Eye (tissue), 1 donor: ENCODE measurements around the gene TRIP10.
A peak's percentile ranks its signal among the peaks of the same experiment; 100 is the strongest.
"Not testable (repeated sequence)": the region's sequence is repeated elsewhere in the genome, so short reads cannot be mapped to it uniquely, and the experiment has no call there.

Source experiments
- DNase-seq: peaks from one replicate; pipeline ENCODE4 v3.0.0-alpha.2; 2015

Gene TRIP10

DNA sequence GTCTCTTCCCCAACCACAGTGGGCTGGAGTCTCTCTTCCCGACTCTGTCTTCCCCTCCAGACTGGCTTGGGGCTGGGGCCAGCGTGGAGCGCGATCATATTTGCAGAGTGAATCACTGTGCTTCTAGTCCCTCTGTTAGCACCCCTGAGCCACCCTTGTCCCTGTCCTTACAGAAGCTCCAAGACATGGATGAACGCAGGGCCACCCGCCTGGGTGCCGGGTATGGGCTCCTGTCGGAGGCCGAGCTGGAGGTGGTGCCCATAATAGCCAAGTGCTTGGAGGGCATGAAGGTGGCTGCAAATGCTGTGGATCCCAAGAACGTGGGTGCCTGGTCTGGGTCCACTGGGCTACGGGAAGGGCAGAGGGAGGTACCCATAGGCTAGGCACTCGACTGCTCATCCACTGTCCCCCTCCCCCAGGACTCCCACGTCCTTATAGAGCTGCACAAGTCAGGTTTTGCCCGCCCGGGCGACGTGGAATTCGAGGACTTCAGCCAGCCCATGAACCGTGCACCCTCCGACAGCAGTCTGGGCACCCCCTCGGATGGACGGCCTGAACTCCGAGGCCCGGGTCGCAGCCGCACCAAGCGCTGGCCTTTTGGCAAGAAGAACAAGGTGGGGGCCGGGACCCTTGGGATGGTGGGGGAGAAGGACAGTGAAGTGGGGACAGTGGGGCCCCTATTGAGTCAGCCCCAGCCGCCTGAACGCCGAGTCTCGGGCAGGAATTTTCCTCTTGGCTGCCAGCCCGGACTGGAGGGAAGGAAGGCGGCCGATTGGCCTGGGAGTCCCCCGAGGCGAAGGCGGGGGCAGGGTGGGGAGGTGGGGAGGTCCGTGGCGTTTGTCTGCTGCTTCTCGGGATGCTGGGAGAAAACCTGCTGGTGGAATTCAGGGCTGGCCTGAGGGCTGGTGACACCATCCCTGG lies 5.2 kb downstream of the TRIP10 start:
- peak; percentile 74 for DNase-seq

DNA sequence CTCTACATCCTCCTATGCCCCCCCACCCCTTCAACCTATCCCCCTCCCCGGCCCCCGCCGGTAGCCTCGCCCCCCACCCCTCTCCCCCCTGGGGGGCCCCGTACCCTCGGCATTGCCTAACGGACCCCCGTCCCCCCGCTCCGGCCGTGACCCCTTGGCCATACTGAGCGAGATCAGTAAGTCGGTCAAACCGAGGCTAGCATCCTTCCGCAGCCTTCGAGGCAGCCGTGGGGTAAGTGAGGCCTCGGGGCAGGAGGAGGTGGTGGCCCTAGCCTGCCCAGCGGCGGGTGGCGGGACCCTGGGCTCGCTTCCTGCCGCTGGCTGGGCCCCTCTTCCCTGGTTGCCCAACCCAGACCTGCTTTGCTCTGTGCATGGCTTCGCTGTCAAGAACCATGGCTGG lies 6.5 kb downstream of the TRIP10 start:
- no peak for DNase-seq

DNA sequence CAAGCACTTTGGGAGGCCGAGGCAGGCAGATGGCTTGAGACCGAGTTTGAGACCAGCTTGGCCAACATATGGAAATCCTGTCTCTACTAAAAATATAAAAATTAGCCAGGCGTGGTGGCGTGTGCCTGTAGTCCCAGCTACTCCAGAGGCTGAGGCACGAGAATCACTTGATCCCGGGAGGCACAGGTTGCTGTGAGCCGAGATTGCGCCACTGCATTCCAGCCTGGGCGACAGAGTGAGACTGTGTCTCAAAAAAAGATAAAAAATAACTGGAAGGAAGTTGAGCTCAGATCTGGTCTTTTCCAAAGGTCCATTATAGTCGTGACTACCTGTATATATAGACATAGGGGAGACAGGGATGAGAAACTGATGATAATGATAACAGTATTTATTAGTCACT lies 9.1 kb downstream of the TRIP10 start:
- DNase-seq: not testable (repeated sequence)

DNA sequence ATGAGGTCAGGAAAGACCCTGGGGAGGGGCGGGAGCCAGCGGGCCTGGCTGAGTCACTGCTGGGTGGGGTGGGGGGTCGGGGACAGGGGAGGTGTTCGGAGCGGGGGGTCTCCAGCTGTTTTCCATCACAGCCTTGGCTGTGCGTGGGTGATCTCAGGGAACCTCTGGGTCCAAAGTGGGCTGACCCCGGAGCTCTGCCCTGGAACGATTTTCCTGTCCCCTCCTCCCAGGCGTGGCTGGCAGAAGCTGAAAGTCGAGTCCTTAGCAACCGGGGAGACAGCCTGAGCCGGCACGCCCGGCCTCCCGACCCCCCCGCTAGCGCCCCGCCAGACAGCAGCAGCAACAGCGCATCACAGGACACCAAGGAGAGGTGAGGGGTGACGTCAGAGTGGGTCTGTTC lies 10.6 kb downstream of the TRIP10 start:
- no peak for DNase-seq

DNA sequence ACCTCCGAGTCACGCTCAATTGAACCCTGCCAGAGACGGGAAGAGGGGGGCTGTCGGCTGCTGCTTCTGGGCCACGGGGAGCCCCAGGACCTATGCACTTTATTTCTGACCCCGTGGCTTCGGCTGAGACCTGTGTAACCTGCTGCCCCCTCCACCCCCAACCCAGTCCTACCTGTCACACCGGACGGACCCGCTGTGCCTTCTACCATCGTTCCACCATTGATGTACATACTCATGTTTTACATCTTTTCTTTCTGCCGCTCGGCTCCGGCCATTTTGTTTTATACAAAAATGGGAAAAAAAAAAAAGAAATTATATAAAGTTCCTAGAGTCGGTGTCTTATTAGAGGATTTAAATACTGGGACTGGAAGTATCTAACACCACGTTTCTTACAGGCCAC lies 11.7 kb downstream of the TRIP10 start:
- no peak for DNase-seq

DNA sequence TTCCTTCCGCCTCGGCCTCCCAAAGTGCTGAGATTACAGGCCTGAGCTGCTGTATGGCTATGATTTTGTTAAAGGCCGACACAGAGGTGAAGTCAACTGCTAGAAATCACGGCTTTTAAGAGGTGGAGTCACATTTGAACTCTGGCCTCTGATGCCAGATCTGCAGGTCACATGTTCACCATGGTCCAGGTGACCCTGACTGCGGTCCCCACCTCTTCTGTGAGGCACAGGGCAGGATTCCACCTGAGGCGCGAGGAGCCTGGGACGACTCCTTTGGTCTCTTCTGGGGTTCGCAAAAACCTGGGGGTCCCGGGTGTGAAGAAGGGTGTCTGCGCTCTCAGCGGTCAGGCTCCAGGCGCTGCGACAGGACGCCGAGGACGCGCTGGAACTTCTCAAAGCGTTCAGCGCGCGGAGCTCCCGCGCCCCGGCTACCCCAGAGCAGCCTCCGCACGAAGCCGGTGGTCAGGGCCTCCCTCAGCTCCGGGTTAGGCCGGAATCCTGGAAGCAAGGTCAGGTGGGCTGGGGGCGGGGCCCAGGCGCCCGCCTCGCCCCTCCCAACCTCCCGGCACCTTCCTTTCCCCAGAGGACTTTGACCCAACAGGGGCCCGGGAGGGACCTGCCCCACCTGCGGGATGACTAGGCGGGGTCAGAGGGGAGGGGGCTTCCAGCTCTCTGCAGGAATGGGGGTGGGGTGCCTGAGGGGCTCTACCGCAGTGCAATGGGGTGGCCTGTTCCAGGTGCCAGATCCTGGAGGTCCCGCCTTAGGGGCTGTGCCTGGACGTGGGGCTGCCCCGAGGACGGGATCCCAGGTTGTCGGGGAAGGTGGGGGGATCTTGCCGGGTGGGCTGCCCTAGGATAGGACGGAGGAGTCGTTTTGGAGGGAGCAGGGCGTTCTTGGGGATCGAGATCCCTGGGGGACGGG lies 13.0 kb downstream of the TRIP10 start:
- DNase-seq: peak; percentile 24

DNA sequence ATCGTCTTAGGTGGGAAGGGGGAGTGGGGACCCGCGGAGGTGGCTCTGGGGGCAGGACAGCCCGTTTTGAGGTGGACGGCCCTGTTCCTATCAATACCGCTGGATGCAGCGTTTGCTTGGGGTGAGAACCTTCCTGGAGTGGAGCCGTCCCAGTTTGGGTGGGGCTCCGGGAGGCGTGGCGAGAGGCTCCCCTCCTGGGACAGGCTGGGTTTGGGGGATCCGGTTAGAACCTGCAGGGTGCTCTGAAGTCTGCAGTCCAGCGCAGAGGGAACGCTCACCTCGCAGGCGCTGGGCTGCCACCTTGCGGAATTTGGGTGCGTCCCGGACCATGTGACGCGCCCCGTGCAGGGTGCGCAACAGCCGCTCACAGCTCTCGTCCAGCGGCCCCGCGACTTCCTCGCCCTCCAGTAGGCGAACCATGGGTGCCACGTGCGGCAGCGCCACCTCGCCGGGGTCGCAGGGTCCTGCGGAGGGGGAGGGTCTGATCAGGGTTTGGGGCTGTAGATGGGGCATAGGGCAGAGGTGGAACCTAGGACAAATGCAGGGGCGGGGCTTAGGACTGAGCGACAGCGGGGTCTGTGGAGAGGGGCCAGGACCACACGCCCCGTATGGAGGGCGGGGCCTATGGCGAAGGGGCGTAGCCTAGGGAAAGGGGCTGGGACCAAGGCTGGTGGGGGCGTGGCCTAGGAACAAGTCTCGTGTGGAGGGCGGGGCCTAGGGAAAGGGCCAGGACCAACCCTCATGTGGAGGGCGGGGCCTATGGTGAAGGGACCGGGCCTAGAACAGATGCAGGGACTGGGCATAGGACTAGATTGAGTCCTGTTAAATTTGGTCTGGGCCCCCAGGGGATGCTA lies 13.9 kb downstream of the TRIP10 start:
- peak; percentile 82 for DNase-seq

DNA sequence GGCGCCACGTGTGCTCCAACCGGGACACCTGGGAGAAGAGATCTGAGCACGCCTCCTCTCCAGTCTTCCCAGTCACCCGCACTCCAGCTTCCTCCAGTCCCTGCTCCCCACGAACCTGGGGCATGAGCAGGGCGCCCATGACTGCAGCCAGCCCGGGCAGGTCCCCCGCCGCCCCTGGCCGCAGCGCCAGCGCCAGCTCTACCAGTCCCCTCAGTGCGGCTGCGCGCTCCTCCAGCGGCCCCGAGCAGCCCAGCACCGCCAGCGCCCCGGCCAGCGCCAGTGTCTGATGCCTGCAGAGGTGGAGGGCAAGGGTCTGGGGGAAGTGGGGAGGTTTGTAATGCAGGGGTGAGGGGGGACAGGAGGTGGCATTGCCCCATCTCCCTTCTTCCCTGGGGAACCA lies 14.7 kb downstream of the TRIP10 start:
- no peak for DNase-seq

DNA sequence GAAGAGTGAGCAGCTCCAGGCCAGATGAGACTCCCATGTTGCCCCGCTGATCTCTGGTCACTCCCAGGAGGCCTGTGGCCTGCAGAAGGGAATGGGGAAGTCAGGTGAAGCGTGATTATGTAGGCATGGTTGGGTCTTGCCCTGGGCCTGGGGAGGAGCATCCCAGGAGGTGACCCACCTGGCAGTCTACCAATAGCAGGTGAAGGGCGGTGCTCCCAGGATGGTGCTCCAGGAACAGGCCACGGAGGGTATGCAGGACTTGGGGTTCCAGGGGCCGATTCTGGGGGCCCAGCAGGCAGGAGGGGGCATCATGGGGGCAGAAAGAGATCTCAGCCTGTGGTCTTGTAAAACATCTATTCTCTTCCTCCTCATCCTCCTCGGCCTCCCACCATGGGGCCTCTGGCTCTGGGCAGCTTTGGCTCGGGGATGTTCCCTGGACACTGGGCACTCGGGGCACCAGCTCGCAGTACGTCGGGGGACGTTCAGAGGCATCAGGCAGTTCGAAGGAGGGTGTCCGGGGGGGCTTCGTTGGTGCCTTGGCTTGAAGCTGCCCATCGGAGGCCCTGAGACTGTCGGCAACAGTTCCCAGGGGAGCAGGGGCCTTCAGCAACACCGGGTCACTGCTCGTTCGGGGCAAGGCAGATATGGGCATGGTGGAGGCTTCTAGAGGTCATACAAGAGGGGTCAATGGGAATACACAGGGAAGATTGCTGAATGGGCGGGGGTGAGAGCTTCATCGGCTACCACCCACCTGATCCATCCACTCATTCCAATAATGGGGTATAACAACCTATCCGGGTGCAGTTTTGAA lies 15.4 kb downstream of the TRIP10 start:
- DNase-seq: no peak

DNA sequence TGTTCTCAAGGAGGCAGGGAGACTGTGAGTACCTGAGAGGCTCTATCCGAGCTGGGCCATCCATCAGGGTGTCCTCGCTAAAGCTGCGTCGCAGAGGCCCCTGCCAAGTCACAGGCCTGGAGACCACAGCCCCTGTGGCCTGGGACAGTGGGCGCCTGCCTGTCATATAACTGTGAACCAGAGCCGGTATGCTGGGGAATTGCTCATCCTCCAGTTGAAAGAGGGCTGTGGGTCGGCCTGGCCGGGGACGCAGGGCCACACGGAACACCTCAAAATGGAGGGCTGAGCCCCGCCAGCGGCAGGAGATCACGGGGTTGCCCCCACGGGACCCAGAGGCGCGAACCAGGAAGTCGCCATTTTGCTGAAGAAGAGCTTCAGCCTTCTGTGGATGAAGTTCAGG lies 21.1 kb downstream of the TRIP10 start:
- no peak for DNase-seq

DNA sequence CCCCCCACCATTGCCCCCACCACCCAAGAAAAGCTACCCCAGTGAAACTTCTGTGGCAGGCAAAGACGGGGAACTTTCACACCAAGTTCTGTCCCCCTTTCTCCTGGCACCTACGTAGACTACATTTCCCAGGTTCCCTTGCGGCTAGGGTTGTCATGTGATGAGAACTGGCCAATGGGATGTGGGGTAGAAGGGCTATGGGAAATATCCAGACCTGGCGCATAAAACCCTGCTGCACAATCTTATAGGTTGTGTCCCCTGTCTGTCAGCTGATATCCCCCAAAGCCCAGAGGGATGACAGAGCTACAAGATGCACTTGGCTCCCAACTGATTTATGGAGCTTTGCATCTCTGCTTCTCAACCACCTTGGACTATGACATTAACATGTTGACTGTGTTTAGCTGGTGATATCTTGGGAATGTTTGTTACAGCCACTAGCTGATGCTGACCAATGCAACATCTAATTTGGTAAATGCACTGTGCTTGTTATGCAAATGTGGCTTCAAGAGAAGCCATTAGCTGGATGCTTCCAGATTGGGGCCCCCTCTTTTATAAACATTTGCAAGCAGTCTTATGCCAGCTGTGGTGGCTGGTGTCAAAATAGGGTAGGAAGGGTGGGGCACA lies 21.7 kb downstream of the TRIP10 start:
- no peak for DNase-seq

DNA sequence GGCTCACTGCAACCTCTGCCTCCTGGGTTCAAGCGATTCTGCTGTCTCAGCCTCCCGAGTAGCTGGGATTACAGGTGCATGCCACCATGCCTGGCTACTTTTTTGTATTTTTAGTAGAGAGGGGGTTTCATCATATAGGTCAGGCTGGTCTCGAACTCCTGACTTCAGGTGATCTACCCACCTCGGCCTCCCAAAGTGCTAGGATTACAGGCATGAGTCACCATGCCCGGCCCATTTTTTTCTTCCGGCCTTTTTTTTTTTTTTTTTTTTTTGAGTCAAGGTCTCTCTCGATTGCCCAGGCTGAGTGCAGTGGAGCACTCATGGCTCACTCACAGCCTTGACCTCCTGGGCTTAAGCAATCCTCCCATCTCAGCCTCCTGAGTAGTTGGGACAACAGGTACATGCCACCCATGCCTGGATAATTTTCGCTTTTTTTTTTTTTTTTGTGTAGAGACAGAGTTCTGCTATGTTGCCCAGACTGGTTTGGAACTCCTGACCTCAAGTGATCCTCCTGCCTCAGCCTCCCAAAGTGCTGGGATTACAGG lies 22.8 kb downstream of the TRIP10 start:
- not testable (repeated sequence) for DNase-seq

DNA sequence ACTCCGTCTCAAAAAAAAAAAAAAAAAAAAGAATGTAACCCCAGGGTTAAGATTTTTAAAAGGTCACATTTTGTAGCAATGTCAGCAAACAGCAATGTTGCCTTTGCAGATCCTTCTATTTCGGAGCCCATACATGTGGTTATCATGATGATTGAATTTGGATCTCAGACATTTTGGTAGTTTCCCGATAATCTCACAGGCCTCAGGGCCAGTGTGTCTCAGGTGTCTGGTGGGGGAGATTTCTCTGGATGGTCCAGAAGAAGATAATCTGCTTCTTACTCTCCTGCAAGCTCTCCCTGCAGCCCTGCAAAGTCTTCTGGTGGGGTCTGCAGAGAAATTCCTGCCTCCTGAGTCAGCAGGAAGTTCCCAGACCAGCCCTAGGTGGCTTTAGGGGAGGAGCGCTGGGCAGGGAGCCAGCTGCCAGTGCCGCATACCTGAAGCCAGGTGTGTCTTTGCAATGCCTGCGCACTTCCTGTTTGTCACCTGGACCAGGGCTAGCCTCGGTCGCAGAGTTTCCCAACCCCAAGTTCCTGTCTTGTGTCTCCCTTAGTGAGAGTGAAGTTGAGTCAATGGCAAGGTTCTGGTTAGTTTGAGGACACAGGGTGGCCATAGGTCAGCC lies 26.4 kb downstream of the TRIP10 start:
- DNase-seq: peak; percentile 24

DNA sequence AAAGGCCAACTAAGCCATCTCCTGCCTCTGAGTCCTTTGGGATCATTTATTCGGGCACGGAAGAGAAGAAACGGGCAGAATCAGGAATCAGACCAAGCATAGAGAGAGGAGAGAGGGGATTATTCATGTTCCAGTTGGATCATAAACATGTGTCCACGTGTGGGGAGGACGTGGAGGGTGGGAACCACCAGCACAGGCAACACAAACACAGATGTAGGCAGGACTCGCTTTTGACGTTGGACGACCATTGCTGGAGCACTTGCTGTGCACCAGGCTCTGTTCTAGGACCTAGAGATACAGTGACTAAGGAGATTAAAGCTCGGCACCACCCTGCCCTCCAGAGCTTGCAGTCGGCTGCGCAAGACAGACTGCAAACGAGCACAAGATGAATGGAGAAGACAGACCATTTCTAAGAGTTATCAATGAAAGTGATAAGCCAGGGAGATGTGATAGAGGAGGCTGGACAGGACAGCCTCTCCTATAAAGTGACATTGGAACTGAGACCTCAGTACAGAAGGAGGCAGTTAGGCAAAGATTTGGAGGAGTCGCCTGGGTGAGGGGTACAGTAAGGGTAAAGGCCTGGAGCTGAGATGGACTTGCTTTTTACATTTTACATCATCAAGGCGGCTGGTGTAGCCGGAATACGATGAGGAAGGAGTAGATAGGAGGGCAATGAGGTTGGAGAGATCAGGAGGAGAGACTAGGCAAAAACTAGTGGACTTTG lies 27.0 kb downstream of the TRIP10 start:
- no peak for DNase-seq

DNA sequence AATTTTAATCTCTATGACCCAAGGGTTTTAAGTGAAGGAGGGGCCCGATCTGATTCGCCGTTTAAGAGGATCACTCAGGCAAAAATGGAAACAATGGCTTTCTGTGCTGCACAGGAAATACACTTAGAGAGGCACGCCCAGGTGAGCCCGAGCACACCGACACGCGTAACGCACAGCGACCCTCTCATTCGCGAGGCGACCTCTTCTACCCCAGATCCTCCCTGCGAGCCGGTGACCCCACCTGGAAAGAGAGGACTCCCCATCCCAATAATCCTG lies 27.5 kb downstream of the TRIP10 start:
- DNase-seq: peak; percentile 10

DNA sequence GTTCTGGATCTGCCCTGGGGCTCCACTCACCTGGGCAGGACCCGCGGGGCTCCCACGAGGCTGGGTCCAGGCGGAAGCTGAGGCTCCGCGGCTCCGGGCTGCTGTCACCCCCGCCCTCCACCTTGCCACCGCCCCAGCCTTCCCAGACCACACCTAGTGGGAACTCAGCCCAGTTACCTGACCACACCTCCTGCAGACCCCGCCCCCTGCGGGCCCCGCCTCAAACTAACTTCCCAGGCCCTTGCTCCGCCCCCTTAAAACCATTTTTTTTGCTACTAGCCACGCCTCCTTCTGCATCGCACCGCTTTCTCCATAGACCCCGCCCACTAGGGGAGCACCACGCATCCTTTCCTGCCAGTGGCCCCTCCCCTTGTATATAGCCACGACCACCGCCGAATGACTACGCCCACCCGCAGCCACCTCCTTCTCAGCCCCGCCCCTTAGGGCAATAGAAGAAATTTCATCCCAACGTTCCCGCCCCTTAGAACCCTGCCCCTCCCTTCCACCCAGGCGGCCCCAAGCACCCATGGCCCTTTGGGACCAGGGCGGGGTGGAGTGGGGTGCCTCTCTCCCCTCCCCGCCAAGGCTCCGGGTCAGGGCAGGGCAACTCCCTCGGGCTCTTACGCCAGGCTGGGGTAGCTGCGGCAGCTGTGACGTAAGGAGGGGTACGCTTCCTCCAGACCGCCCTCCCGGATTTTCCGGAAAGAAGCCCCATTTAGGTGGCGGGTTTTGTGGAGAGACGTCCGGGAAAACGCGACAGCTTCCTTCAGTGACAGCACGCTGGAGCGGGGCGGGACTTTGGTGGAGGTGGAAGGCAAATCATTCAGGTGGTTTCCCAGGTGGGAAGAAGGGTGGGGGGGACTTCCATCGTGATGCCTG lies 28.1 kb downstream of the TRIP10 start, which contains the start of gene SH2D3A:
Gene SH2D3A (minus strand): TSS at position 79 of the 879 bp plus-strand sequence. CDS start 3,687 bp downstream, outside the sequence.
- DNase-seq: peak; percentile 56

DNA sequence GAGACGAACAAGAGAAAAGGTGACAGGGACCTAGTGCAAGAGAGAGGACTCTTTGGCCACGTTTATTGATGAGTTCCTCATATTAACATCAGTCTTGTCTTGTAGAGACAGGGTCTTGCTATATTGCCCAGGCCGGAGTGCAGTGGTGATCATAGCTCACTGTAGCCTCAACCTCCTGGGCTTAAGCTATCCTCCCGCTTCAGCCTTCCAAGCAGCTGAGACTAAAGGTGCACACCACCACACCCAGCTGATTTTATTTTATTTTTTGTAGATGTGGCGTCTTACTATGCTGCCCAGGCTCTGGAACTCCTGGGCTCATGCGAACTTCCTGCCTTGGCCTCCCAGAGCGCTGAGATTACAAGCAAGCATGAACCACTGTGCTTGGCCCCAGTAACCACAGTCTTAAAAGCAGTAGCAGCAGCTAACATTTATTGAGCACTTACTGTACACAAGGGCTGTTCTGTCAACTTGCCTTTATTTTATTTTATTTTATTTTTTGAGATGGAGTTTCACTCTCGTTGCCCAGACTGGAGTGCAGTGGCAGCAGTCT lies 28.8 kb downstream of the TRIP10 start:
- no peak for DNase-seq

DNA sequence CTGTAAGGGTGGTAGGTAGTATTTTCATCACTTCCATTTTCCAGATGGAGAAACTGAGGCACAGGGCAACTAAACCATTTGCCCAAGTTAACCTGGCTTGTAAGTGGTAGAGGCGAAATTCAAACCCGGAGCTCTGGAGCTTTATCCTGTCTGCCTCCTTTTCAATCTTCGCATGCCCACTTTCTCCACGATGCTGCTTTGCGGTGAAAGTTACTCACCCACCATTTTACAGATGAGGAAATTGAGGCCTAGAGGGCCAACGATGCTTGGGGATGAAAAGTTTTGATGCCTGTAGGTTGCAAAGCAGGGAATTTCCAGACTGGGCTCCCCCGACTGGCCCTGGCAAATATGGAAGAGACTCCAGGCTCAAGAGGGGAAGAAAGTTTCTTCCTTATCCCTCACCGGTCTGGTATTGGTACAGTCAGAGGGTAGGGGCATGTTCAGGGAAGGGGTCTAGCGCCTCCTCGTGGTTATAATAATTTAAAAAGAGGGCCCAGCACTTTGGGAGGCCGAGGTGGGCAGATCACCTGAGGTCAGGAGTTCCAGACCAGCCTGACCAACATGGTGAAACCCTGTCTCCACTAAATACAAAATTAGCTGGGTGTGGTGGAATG lies 29.6 kb downstream of the TRIP10 start:
- DNase-seq: no peak
